ENCODE data around the gene AJAP1. TPM values are rescaled to one million over a fixed set of nuclear protein-coding genes. Genes with fewer than 3 reads are reported as not detected.
"Not testable (repeated sequence)": the region's sequence is repeated elsewhere in the genome, so short reads cannot be mapped to it uniquely, and the experiment has no call there.

Gene AJAP1
- total RNA-seq, 1 experiment from 2014 or later, result not detected

DNA sequence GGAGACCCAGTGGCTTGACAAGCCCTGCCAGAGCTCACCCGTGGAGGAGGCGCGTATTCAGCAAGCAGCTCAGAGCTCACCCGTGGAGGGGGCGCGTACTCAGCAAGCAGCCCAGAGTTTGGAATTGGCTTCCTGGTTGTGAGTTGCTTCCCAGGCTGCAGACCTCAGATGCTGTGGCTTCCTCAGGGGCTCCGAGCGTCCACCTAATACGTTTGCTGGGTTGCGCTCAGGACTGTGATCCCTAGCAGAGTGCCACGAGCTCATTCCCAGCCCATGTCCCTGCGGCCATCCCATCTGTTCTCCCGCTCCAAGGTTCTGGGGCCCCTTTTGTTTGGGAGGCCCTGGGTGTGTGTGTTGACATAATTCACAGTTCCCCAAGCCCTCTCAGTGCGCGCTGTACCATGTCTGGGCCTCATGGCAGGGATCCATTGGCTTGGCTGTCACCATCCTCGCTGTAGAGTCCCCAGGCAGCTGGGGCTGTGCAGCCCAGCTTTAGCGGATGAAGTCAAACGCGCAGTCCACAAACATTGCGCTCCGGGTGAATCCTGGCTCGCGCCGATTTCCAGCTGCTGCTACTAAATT lies 3.6 kb downstream of the AJAP1 start:
- no peak for DNase-seq (ENCODE audit: low spot score)

DNA sequence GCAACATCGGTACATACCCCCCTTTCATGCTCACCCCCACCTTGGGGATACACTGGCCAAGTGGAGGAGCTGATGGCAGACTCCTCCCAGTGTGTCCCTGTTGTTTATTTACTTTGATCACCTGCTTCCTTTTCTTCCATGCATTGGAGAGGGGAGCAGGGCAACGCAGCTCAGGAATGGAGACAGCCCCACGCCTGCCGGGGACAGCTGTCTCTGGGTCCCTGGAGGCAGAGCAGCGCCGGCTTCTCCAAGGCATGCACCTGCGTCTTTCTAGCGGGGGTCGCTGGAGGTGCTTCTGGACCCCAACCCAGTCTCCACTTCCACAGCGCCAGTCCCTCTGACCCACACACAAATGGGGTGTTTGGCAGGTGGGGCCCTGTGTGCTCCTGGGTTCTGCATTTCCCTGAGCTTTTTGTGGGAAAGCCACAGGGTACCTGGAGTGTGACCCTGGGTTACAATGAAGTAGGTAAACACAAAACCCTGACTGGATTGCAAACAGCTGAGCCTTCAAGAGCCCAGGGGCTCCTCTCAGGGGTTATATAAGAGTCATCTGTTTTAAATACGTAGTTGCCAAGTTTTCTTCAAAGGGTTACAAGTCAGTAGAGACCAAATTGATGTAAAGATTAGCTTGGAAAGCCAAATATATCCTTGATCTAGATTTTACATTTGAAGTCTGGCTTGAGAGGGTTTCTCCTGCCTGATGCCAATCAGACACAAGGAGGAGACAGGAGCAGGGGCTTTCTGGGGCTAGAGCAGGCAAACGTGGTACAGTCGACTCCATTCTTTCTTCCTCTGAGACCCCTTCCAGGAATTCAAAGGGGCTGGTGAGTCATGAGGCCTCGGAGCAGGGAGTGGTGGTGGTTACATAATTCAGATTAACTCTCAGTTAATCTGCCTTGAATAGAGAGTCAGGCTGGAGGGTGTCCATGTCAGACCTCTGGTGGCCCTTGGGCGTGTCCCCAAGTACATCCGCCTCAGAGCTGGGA lies 4.5 kb downstream of the AJAP1 start:
- DNase-seq (ENCODE audit: low spot score), result no peak

DNA sequence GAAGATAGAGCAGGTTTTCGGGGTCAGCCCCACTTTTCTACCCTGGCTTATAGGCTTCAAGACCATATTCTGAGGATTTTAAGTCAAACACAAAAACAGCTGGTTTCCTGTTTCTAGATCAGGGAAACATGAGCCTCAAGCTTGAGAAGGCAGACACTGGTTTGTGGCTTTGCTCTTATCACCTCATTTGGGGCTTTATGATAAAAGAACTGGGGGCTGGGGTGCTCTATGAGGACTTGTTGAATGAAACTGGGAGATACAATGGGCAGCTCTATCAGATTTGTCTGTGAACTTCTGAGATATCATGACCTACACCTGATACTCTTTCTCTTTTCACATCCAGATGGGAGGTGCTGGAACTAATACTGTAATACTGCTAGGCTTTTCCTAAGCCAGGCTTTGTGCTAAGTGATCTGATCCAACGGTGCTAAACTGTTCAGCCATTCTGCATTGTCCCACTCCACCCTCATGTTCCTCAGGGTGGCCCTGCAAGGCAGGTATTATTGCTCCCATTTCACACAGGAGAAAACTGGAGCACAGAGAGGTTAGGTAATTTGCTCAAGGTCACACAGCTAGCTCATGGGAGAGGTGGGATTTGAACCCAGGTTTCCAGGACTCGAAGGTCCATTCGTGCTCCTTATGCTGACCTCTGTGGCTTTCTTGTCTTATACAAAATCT lies 6.6 kb downstream of the AJAP1 start:
- no peak for DNase-seq (ENCODE audit: low spot score)

DNA sequence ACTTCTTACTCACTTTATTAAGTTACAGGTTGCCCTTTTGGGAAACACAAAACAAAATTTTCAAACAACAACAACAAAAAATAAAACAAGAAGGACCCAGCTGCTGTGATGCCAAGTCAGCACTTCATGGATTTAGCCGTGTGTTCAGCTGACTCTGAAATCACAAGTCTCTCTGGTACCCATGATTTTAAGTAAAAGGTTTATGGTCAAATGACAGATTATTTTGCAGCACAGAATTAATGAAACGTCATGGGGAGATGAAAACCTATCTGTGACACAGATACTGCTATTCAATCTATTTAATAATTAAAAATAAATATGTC lies 7.1 kb downstream of the AJAP1 start:
- no peak for DNase-seq (ENCODE audit: low spot score)

DNA sequence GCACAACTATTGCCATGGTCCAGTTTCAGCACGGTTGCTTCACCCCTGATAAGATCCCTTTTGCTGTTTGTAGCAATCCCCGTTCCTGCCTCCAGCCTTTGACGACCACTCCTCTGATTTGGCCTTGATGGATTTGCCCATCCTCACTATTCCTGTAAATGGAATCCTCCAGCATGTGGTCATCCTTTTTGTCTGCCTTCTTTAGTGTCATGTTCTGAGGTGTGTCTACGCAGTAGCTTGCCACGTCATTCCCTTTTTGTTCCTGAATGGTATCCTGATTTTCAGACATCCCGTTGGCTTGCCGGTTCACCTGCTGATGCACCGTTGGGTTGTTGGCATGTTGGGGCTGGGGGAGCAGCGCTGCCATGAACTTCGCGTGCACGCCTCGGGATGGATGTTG lies 7.8 kb downstream of the AJAP1 start:
- no peak for DNase-seq (ENCODE audit: low spot score)

DNA sequence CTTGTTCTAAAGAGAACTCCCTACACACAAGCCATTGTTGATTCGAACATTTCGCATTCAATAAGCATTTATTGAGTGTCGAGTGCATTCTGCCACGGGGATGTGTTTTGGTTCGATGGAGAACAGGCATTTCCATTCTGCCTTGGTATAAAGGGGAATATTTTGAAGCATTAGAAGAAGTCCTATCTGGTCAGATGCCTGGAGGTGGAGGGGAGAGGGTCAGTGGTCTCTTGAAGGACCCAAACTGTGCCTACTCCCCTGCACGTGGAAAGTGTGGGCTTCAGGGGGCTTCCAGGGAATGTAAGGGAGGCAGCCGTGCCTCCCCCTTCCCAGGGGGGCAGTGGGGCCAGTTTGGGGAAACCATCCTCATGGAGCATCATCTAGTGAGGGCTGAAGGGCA lies 8.3 kb downstream of the AJAP1 start:
- no peak for DNase-seq (ENCODE audit: low spot score)

DNA sequence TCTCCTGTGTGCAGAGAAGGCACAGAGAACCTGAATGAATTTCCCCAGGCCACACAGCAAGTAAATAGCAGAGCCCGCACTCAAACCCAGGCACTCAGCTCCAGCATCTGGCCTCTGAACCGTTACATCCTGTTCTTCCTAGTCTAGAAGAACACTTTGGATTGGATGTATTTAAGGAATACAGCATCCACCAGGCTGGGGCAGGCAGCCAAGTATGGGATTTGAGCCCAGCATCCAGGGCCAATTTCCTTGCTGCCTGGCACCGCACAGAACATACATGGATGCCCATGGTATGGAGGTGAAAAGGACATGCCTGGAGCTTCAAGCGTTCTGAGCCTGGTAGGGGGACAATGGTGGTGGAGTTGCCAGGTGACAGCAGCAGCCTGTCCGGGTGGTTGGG lies 9.7 kb downstream of the AJAP1 start:
- DNase-seq (ENCODE audit: low spot score), result no peak

DNA sequence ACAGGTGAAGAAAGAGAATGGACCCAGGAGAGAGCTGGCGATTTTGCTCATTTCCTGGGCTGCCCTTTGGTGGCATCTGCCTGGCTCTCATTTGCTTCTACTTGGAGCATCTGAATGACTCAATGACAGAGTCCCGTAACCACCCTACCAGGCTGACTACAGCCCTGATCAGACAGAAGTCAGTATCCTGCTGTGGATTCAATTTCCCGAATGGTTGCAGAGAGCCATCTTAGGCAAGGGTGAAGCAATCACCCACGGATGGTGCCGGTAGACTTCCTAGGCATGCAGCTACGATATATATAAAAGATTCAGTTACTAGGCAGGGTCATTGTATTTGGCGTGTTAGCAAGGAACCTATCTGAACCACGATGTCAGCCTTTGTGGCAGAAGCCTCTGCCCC lies 10.2 kb downstream of the AJAP1 start:
- DNase-seq (ENCODE audit: low spot score), result no peak

DNA sequence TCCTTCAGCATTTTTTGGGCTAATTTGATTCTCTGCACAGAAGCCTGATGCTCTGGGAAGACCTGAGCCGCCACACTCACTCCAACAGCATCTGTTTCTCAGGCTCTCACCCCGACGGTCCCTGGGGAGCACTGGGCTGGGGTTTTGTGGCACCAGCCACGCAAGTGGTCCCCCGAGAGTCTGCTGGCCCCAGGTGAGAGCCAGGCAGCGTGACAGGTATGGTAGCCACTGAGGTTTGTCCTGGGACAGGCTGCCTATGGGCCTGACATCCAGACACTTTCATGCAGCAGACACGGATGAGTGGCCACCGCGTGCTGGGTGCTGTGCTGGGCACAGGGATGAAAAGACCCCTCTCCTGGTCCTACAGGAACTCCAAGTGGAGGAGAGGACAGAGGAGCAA lies 11.0 kb downstream of the AJAP1 start:
- no peak for DNase-seq (ENCODE audit: low spot score)

DNA sequence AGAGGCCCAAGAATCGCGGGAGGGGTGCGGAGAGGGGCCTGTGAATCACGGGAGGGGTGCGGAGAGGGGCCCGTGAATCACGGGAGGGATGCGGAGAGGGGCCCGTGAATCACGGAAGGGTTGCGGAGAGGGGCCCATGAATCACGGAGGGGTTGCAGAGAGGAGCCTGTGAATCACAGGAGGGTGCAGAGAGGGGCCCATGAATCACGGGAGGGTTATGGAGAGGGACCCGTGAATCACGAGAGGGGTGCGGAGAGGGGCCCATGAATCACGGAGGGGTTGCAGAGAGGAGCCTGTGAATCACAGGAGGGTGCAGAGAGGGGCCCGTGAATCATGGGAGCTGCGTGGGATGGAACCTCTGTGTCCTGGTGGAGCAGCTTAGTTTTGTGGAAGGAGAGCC lies 12.3 kb downstream of the AJAP1 start:
- not testable (repeated sequence) for DNase-seq (ENCODE audit: low spot score)

DNA sequence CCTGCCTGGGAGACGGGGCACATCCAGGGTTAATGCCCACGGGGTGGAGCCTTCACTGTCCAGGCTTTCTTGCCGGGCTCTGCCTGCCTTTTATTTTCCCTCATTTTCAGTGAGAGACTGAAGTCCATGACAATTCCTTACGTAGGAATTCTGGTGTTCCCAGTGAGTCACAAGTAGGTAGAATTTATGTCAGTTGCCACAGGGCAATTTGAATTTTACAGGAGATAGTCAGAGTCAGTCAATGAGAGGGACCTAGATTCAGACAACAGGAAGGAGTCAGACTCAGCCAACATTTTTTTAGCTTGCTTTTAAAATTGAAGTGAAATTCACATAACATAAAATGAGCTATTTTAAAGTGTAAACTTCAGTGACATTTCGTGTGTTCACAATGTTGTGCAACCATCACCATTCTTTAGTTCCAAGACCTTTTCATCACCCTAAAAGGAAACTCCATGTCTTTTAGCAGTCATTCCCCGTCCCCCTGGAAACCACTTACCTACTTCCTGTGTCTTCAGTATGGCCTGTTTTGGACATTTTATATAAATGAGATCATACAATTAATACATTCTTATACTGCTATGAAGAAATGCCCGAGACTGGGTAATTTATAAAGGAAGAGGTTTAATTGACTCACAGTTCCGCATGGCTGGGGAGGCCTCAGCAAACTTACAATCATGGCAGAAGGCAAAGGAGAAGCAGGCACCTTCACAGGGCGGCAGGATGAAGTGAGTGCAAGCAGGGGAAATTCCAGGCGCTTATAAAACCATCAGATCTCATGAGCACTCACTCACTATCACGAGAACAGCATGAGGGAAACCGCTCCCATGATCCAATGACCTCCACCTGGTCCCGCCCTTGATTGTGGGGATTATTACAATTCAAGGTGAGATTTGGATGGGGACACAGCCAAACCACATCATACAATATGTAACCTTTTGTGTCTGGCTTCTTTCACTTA lies 14.6 kb downstream of the AJAP1 start:
- no peak for DNase-seq (ENCODE audit: low spot score)

DNA sequence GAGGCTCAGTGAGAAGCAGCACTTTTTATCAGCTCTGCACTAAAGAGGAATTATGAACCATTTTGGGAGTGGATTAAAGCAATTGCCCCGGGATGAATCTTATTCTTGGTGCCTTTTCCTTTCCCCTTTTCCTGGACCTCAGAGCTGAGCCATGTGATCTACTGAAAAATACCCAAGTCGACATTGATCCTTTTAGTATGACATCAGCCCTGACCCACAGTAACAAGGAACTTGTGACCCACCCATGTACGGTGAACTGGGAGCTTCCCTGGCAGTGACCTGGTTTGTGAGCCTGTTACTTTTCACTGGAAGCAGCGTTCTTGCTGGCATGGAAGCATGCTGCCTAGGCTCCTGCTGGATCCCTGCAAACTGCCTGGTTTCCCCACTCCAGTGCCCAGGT lies 15.9 kb downstream of the AJAP1 start:
- DNase-seq (ENCODE audit: low spot score), result no peak

DNA sequence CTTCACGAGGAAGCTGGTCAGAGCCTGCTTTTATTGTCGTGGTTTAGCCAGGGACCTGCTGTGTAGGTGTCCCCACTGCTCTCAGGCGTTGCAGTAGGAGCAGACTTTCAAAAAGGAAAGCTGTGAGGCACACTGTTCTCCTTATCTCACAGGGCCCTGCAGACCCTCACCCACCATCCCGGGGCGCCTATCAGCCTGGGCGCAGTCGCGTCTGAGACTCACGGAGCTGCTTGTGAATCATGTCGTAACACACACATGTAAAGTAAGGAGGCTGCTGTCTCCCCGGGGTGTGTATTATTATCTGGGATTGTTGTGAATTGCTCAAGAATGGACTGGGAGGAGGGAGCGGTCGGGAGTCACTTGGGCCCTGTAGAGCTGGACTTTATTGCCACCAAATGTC lies 17.4 kb downstream of the AJAP1 start:
- DNase-seq (ENCODE audit: low spot score), result no peak

DNA sequence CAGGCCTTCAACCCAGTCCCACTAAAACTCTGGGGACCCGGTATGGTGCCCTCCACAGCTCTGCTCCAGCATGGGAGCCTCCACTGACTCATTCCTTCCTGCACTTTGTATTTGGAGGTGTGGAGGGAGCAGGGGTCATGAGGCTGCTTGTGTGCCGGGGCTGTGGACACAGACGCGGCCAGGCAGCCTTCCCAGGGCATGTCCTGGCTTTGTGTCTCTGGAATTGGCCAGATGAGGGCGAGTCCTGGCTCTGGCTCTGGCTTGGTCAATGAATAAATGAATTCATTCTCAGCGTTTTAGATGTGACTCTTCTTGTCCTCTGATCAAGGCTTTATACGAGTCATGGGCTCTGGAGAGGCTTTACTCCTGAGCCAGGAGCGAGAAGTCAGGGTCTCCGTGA lies 19.1 kb downstream of the AJAP1 start:
- no peak for DNase-seq (ENCODE audit: low spot score)

DNA sequence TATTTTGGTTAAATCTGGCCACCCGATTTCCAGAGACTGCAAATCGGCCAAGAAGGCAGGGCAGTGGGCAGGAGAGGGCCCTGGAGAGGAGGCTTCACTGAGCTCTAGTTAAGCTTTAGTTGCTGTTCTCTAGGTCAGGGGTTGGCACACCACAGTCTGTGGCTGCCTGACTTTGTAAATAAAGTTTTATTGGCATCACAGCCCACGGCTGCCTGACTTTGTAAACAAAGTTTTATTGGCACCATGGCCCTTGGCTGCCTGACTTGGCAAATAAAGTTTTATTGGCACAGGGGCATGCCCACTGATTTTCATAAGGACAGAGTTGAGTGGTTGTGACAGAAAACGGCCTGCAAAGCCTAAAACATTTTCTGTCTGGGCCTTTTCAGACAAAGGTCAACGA lies 19.7 kb downstream of the AJAP1 start:
- DNase-seq (ENCODE audit: low spot score), result no peak

DNA sequence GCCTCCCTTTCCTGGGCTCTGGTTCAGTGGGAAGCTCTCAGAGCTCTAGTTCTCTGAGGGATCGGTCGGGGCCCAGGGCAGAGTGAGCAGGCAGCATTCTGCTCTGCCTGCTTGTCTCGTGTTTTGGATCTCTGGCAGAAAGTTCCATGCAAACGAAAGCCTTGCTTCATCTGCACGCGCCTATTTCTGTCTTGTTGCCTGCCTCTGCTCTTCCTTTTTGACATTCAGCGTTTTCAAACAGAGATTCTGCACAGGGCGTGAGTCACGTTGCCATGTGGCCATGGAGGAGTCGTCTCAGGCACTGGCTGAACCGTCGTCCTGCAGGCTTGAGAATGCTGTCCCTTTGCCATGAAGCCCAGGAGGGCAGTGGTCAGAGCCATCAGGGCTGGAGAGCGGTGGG lies 20.3 kb downstream of the AJAP1 start:
- DNase-seq (ENCODE audit: low spot score), result no peak

DNA sequence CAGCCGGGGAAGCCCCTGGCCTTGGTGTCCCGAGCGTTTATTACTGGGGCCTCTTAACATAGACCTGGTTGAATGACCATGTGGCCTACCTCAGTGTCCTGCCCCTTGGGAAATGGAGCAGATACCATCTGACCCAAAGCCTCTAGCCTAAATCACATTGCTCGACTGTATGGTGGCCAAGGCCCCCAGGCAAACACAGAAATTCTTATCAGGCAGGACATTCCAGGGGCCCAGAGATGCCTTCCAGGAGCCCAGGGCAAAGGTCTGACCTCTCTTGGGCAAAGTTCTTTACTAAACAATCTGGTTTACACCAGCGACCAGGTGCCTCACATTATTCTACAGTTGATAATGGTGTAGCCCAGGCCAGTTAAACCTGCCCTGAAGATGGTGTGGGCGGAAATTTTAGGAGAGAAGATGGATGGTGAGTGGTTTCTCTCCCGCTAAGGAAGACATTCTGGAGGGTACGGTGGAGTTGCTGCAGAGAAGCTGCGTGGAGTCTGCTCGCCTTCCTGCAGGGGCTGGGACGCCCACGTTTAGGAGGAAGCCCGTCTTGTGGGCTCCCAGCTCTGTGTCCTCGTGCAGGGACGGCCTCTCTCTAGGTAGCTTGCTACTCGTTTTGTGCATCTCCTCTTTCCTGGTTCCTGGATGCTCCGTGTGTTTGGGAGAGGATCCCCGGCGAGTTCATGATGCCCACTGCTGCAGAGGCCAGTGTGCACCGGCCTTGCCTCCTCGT lies 21.2 kb downstream of the AJAP1 start:
- DNase-seq (ENCODE audit: low spot score), result no peak

DNA sequence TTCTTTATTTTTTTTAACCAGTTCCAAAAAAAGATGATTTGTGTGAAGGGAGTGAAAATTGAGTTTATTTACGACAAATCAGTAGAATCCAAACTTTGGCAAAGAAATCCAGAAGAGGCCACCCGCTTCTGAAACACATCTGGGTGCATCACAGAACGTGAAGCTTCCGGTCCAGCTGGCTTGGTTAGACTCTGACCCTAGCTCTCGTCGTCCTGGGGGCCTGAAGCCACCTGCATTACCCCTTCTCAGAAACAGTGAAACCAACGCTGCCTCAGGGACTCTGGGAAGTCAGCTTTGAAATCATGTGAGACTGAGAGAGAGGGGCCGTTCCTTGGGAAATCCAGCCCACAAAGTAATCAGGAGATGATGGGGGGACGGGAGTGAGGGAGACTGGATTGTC lies 21.8 kb downstream of the AJAP1 start:
- DNase-seq (ENCODE audit: low spot score), result no peak

DNA sequence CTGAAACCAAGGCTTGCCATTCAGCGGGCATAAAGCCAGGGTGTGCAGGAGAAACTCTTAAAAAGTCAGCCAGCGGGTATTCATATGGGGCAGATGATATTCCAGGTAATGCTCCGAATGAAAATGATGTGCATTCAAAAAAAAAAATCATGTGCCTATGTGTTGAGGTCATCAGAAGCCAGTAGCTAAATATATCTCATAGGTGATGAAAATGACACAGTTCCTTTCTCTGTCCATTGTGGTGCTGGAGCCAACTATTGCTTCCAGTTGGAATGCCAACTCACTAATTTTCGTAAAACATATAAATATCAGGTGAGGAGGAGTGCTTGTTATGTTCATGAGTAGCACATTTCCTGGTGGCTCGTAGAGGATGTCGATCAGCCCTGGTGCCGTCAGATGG lies 23.2 kb downstream of the AJAP1 start:
- no peak for DNase-seq (ENCODE audit: low spot score)

DNA sequence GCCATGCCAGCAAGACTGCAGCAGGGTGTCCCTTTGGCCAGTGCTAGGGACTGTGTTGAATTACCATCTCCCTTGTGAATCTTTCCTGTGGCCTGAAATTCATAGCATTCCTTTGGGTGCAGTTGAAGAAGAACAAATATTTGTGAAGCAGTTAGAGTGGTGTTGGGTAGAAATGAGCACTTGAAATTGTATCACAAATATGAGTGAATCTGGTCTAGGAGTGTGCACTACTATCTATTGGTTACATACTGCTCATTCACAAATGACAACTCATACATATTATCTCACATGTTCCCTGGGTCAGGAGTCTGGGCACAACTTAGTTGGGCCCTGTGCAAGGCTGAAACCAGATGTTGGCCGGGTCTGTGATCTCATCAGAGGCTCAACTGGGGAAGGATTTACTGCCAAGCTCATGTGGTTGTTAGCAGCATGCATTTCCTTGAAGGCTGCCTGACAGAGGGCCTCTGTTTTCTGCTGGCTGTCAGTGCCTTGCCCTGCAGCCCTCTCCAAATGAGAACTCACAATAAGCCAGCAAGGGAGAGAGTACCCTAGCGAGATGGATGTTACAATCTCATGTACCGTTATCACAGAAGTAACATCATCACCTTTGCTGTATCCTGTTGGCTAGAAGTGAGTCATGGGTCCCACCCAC lies 23.8 kb downstream of the AJAP1 start:
- DNase-seq (ENCODE audit: low spot score), result no peak

Data from HT-29 (cell line).